ENCODE data around the gene SIRT3. TPM values are rescaled to one million over a fixed set of nuclear protein-coding genes. Genes with fewer than 3 reads are reported as not detected.

SIRT3 gene
- total RNA-seq, 1 donor from 2014 or later, result 17.6 TPM

GRCh38 chr11:210122-210802, 25.9 kb downstream of the SIRT3 start:
- ATAC-seq, result no peak
- Histone ChIP-seq H3K4me3 (peak overlapping the region; percentile 74), H3K27ac (peak overlapping the region; percentile 99), H3K4me1 (peaks cover 39% of the 10 kb centered on the region), H3K36me3 (peaks cover 67% of the 10 kb centered on the region), H3K27me3 (ENCODE audit: low read depth) (no peaks in the 10 kb centered on the region), H3K9me3 (no peaks in the 10 kb centered on the region)
- intact Hi-C loops (cut with DNase I), result no loop called here
- no peak for DNase-seq
- no peak for TF ChIP-seq CTCF (IDR thresholded peaks at IDR 0.05)

GRCh38 chr11:209275-210121, 26.6 kb downstream of the SIRT3 start:
- peak overlapping the region; percentile 99 for H3K27ac ChIP-seq
- H3K27me3 ChIP-seq (ENCODE audit: low read depth), result no peaks in the 10 kb centered on the region
- DNase-seq (no peak), ATAC-seq (no peak)
- peak overlapping the region; percentile 74 for H3K4me3 ChIP-seq
- H3K9me3 ChIP-seq, result no peaks in the 10 kb centered on the region
- H3K36me3 ChIP-seq, result peaks cover 67% of the 10 kb centered on the region
- intact Hi-C loops (cut with DNase I), result no loop called here
- no peak for TF ChIP-seq CTCF (IDR thresholded peaks at IDR 0.05)
- peaks cover 42% of the 10 kb centered on the region for H3K4me1 ChIP-seq

- ATAC-seq (peak in 1 of 2 donors; percentile 2), DNase-seq (no peak)
- H3K4me3 ChIP-seq, result peak overlapping the region; percentile 74
- peak overlapping the region; percentile 99 for H3K27ac ChIP-seq
- H3K9me3 ChIP-seq, result no peaks in the 10 kb centered on the region
- H3K36me3 ChIP-seq, result peaks cover 67% of the 10 kb centered on the region
- intact Hi-C loops (cut with DNase I), result no loop called here
- H3K27me3 ChIP-seq (ENCODE audit: low read depth), result no peaks in the 10 kb centered on the region
- H3K4me1 ChIP-seq, result peaks cover 42% of the 10 kb centered on the region
- no peak for TF ChIP-seq CTCF (IDR thresholded peaks at IDR 0.05)
Observed at GRCh38 chr11:208917-209260, 27.3 kb downstream of the SIRT3 start.

GRCh38 chr11:208181-208916, 27.8 kb downstream of the SIRT3 start:
- intact Hi-C loops (cut with DNase I), result no loop called here
- H3K36me3 ChIP-seq, result peaks cover 67% of the 10 kb centered on the region
- DNase-seq, result peak; percentile 91
- no peak for TF ChIP-seq CTCF (IDR thresholded peaks at IDR 0.05)
- H3K27me3 ChIP-seq (ENCODE audit: low read depth), result no peaks in the 10 kb centered on the region
- peak overlapping the region; percentile 74 for H3K4me3 ChIP-seq
- H3K4me1 ChIP-seq, result peaks cover 42% of the 10 kb centered on the region
- ATAC-seq, result peak; percentile 86
- H3K9me3 ChIP-seq, result no peaks in the 10 kb centered on the region
- peak overlapping the region; percentile 99 for H3K27ac ChIP-seq

GRCh38 chr11:207863-208180, 28.3 kb downstream of the SIRT3 start:
- H3K36me3 ChIP-seq, result peaks cover 67% of the 10 kb centered on the region
- peak overlapping the region; percentile 74 for H3K4me3 ChIP-seq
- DNase-seq, result no peak
- peaks cover 46% of the 10 kb centered on the region for H3K4me1 ChIP-seq
- H3K27ac ChIP-seq, result peak overlapping the region; percentile 99
- ATAC-seq, result peak; percentile 9 to 27
- intact Hi-C loops (cut with DNase I), result no loop called here
- no peaks in the 10 kb centered on the region for H3K9me3 ChIP-seq
- no peaks in the 10 kb centered on the region for H3K27me3 ChIP-seq (ENCODE audit: low read depth)
- no peak for TF ChIP-seq CTCF (IDR thresholded peaks at IDR 0.05)

Measured in lower lobe of right lung (tissue), 2 donors.